HAP-1 (cell line): Measurements from ENCODE around the gene PGD.

Experiments used
- DNase-seq, 2 experiments: peaks; one replicate each; pipeline ENCODE4 v3.0.0-alpha.2; 2016 to 2020; ENCODE audit warnings: low spot score in 2 of 2
- H3K27me3 ChIP-seq: fragments of 250-450 bp; sonication (Bioruptor Pico); 2 replicates; pipeline ENCODE4 v1.5.1; 2020; ENCODE audit warnings: low read depth, mild to moderate bottlenecking, moderate library complexity
- H3K36me3 ChIP-seq: fragments of 250-450 bp; sonication (Bioruptor Pico); replicated peaks from 2 replicates; pipeline ENCODE4 v1.5.1; 2020; ENCODE audit warnings: mild to moderate bottlenecking
- H3K4me1 ChIP-seq: fragments of 250-450 bp; sonication (Bioruptor Pico); 2 replicates; pipeline ENCODE4 v1.5.1; 2020; ENCODE audit warnings: mild to moderate bottlenecking
- H3K4me3 ChIP-seq: fragments of 250-450 bp; sonication (Bioruptor Pico); 2 replicates; pipeline ENCODE4 v1.5.1; 2020; ENCODE audit warnings: mild to moderate bottlenecking, moderate library complexity
- H3K9me3 ChIP-seq: fragments of 250-450 bp; sonication (Bioruptor Pico); 2 replicates; pipeline ENCODE4 v1.5.1; 2020; ENCODE audit warnings: mild to moderate bottlenecking, moderate library complexity
- in situ Hi-C: fragments of 300-500 bp; cut with MboI; formaldehyde crosslinking; loops from 3 replicates; pipeline ENCODE4 v1.14.3; 2020; ENCODE audit warnings: low sequenced_read_pairs, inconsistent platforms, mixed read lengths

PGD gene

GRCh38 chr1:10384219-10384618, 14.6 kb upstream of the PGD start:
- DNase-seq, result no peak
- in situ Hi-C loops, result loop anchor here (25.0 kb wide), 1 partner anchor 103 kb away; no protein-coding TSS in a partner anchor
- Histone ChIP-seq H3K9me3 (no peaks in the 10 kb centered on the region), H3K4me3 (no peak overlapping the region), H3K36me3 (peaks cover 8% of the 10 kb centered on the region), H3K4me1 (peaks cover 8% of the 10 kb centered on the region), H3K27me3 (no peaks in the 10 kb centered on the region)

- no peaks in the 10 kb centered on the region; the same call in 1 of the 2 replicates for H3K36me3 ChIP-seq
- peaks cover 8% of the 10 kb centered on the region for H3K4me1 ChIP-seq
- H3K4me3 ChIP-seq, result no peak overlapping the region
- in situ Hi-C loops, result loop anchor here (25.0 kb wide), 1 partner anchor 100 kb away; no protein-coding TSS in a partner anchor
- H3K9me3 ChIP-seq, result no peaks in the 10 kb centered on the region
- H3K27me3 ChIP-seq, result no peaks in the 10 kb centered on the region
- no peak for DNase-seq
Observed at GRCh38 chr1:10386761-10387676, 11.8 kb upstream of the PGD start.

- no peaks in the 10 kb centered on the region for H3K27me3 ChIP-seq
- in situ Hi-C loops, result loop anchor here (25.0 kb wide), 1 partner anchor 99 kb away; no protein-coding TSS in a partner anchor
- peaks cover 8% of the 10 kb centered on the region for H3K4me1 ChIP-seq
- H3K36me3 ChIP-seq, result no peaks in the 10 kb centered on the region; the same call in 1 of the 2 replicates
- DNase-seq, result peak; percentile 47 to 58
- no peaks in the 10 kb centered on the region for H3K9me3 ChIP-seq
- H3K4me3 ChIP-seq, result no peak overlapping the region
Observed at GRCh38 chr1:10387677-10388386, 11.0 kb upstream of the PGD start.

GRCh38 chr1:10388387-10388715, 10.5 kb upstream of the PGD start:
- no peak for DNase-seq
- in situ Hi-C loops, result loop anchor here (25.0 kb wide), 1 partner anchor 99 kb away; no protein-coding TSS in a partner anchor
- H3K9me3 ChIP-seq, result no peaks in the 10 kb centered on the region
- no peaks in the 10 kb centered on the region; the same call in 1 of the 2 replicates for H3K36me3 ChIP-seq
- peaks cover 8% of the 10 kb centered on the region for H3K4me1 ChIP-seq
- no peaks in the 10 kb centered on the region for H3K27me3 ChIP-seq
- H3K4me3 ChIP-seq, result no peak overlapping the region

GRCh38 chr1:10389271-10389973, 9.4 kb upstream of the PGD start:
- H3K36me3 ChIP-seq, result no peaks in the 10 kb centered on the region; the same call in 1 of the 2 replicates
- peaks cover 8% of the 10 kb centered on the region for H3K4me1 ChIP-seq
- no peaks in the 10 kb centered on the region for H3K27me3 ChIP-seq
- no peak for DNase-seq
- in situ Hi-C loops, result loop anchor here (25.0 kb wide), 1 partner anchor 98 kb away; no protein-coding TSS in a partner anchor
- peaks cover 6% of the 10 kb centered on the region; the same call in 1 of the 2 replicates for H3K9me3 ChIP-seq
- no peak overlapping the region for H3K4me3 ChIP-seq

- no peak for DNase-seq
- H3K4me3 ChIP-seq, result no peak overlapping the region
- H3K4me1 ChIP-seq, result peaks cover 14% of the 10 kb centered on the region
- peaks cover 7% of the 10 kb centered on the region; the same call in 1 of the 2 replicates for H3K9me3 ChIP-seq
- H3K36me3 ChIP-seq, result peaks cover 13% of the 10 kb centered on the region
- in situ Hi-C loops, result loop anchor here (25.0 kb wide), 1 partner anchor 90 kb away; no protein-coding TSS in a partner anchor
- H3K27me3 ChIP-seq, result no peaks in the 10 kb centered on the region
Observed at GRCh38 chr1:10396870-10397269, 2.0 kb upstream of the PGD start.

- Histone ChIP-seq H3K4me1 (peaks cover 14% of the 10 kb centered on the region), H3K9me3 (peaks cover 7% of the 10 kb centered on the region; the same call in 1 of the 2 replicates), H3K36me3 (peaks cover 26% of the 10 kb centered on the region), H3K27me3 (no peaks in the 10 kb centered on the region), H3K4me3 (peak overlapping the region; percentile 90)
- in situ Hi-C loops, result loop anchor here (25.0 kb wide), 1 partner anchor 89 kb away; no protein-coding TSS in a partner anchor
- no peak for DNase-seq
Observed at GRCh38 chr1:10398278-10398733, 558 bp upstream of the PGD start.

- Histone ChIP-seq H3K27me3 (no peaks in the 10 kb centered on the region), H3K4me3 (peak overlapping the region; percentile 90), H3K9me3 (peaks cover under 1% of the 10 kb centered on the region; the same call in 1 of the 2 replicates), H3K4me1 (peaks cover 14% of the 10 kb centered on the region), H3K36me3 (peaks cover 38% of the 10 kb centered on the region)
- in situ Hi-C loops, result loop anchor here (25.0 kb wide), 1 partner anchor 88 kb away; no protein-coding TSS in a partner anchor
- DNase-seq, result peak in 1 of 2 experiments; percentile 13
Observed at GRCh38 chr1:10399444-10399941, 629 bp downstream of the PGD start.

GRCh38 chr1:10400013-10400412, 1.1 kb downstream of the PGD start:
- Histone ChIP-seq H3K27me3 (no peaks in the 10 kb centered on the region), H3K9me3 (no peaks in the 10 kb centered on the region), H3K4me3 (peak overlapping the region; percentile 90), H3K4me1 (peaks cover 14% of the 10 kb centered on the region), H3K36me3 (peaks cover 43% of the 10 kb centered on the region)
- DNase-seq, result peak in 1 of 2 experiments; percentile 17
- in situ Hi-C loops, result no loop called here

GRCh38 chr1:10401281-10401680, 2.4 kb downstream of the PGD start:
- Histone ChIP-seq H3K4me1 (peaks cover 14% of the 10 kb centered on the region), H3K27me3 (no peaks in the 10 kb centered on the region), H3K36me3 (peaks cover 56% of the 10 kb centered on the region), H3K9me3 (no peaks in the 10 kb centered on the region), H3K4me3 (no peak overlapping the region)
- in situ Hi-C loops, result no loop called here
- DNase-seq, result no peak

GRCh38 chr1:10402729-10403274, 3.9 kb downstream of the PGD start:
- H3K4me1 ChIP-seq, result peaks cover 14% of the 10 kb centered on the region
- peaks cover 71% of the 10 kb centered on the region for H3K36me3 ChIP-seq
- H3K9me3 ChIP-seq, result no peaks in the 10 kb centered on the region
- no peak overlapping the region for H3K4me3 ChIP-seq
- in situ Hi-C loops, result no loop called here
- no peak for DNase-seq
- H3K27me3 ChIP-seq, result no peaks in the 10 kb centered on the region

GRCh38 chr1:10407201-10407600, 8.3 kb downstream of the PGD start:
- H3K36me3 ChIP-seq, result peaks cover 98% of the 10 kb centered on the region
- in situ Hi-C loops, result no loop called here
- no peaks in the 10 kb centered on the region for H3K4me1 ChIP-seq

More at GRCh38 chr1:10407201-10407600, 8.3 kb downstream of the PGD start:
- Histone ChIP-seq H3K27me3 (no peaks in the 10 kb centered on the region), H3K9me3 (no peaks in the 10 kb centered on the region), H3K4me3 (no peak overlapping the region)
- DNase-seq, result no peak
